CD4-positive, alpha-beta T cell treated with Interleukin-10 for 1 hour (primary cell): ENCODE measurements around the gene MCM5.
"Not testable (repeated sequence)": the region's sequence is repeated elsewhere in the genome, so short reads cannot be mapped to it uniquely, and the experiment has no call there.

Source experiments
- DNase-seq: peaks from one replicate; pipeline ENCODE4 v3.0.0-alpha.2; 2020

MCM5 gene

DNA sequence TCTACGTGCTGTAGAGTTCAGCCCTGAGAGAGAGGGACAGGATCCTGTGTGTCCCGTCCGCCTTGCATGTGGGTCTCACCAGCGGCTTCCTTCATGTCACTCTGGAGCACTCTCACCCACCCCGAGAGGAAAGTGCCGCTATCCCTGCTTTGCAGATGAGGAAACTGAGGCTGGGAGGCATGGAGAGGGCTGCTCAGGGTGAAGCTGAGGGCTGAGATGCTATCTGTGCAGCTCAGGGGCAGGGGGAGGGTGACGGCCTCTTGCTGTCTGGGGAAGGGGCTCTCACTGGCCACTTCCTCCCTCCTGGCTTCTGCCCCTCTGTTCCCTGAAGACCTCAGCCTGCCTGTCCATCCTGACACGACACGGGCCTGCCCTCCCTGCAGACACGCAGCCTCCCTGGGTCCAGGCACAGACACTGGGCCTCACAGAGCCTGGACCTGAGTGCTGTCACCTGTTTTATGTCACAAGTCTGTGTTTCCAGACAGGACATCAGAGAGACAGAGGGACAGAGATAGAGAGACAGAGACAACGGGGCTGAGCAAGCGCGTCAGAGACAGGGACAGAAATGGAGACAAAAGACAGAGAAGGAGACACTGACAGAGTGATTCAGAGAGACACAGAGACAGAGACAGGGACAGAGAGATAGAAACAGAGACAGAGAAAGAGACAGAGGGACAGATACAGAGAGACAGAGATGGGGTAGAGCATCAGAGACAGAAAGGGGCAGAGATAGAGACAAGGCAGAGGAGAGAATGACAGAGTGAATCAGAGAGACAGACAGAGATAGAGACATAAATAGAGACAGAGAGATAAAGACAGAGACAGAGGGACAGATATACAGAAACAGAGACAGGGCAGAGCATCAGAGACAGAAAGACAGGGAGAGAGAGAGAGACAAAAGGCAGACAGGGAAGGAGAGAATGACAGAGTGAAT lies 53.1 kb downstream of the MCM5 start:
- DNase-seq = no peak

DNA sequence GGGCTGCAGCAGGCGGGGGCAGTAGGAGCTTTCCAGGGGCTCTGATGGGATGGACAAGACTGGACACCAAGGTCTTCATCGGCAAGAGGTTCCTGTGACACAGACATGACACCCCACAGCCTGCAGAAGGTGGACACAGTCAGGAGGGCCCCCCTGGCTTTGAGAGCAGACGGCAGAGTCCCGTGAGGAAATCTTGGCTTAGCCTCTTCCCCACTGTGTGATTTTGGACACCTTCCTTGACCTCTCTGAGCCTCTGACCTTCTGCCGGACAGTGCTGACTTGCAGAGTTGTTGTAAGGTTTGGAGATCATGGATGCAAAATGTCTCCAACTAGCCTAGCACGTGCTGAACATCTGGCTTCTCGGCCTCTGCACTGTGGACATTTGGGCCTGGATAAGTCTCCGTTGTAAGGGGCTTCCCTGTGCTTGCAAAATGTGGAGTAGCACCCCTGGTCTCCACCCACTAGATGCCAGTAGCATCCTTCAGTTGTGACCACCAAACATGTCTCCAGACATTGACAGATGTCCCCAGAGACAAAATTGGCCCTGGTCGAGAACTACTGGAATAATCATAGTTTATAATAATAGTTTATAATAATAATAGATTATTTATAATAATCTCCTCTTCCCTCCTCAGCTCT lies 54.6 kb downstream of the MCM5 start:
- DNase-seq = no peak

DNA sequence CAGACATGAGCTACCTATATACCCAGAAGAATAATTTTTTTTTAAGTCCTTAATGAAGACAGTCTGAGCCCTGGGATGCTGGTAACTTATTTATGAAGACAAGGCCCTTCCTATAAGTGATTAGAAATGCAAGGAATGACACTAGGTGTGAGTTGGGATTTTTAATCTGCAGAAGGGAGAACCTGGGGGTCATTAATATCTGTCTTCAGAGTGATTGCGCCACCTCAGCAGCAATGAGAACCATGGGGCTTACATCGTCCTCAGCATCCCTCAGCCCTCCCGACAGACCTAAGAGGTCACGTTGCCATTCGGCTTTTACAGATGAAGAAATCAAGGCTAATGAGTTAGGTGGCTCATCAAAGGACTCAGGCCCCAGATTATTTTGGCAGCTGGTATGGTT lies 55.6 kb downstream of the MCM5 start:
- DNase-seq = no peak

DNA sequence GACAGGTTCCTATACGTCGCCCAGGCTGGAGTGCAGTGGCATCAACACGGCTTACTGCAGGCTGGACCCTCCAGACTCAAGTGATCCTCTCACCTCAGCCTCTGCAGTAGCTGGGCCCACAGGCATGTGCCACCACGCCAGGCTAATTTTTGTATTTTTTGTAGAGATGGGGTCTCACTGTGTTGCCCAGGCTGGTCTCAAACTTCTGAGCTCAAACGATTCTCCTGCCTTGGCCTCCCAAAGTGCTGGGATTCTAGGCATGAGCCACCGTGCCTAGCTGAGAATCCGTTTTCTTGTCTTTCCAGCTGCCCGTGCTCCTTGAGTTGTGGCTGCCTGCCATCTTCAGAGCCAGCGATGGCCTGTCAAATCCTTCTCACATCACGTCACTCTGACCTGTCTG lies 56.8 kb downstream of the MCM5 start:
- DNase-seq = no peak

DNA sequence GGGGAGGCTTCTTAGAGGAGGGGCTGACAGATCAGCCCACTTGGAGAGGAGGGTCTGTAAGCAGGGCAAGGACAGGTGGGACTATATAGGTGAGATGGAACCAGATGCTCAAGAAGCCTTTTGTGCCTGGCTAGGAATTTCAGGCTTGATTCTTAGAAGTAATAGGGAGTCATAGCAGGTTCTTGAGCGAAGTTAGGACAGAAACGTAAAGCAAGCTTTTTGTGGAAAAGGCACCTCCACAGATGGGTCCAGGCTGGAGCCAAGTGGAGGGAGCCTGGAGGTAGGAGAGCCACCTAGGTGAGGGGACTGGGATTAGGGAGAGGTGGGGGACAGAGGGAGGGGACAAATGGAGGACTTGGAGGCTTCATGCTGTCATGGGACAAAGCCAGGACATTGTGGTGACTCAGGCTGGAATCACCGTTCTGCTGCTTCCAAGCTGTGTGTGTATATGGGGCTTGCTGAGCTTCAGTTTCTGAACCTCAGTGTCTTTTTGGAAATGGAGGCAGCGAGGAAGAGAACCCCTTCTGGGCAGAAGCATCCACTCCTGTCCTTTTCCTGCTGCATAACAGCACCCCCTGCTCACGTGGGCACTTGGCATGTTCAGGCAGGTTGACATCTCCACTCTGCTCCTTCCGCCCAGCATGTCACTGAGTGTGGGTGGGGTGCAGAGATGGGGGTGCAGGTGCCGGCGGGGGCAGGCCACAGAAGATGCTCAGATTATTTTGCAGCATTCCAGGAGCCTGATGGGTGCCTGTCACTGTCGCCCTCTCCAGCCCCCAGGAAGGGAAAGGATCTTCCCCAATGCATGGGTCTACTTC lies 58.0 kb downstream of the MCM5 start:
- no peak for DNase-seq

DNA sequence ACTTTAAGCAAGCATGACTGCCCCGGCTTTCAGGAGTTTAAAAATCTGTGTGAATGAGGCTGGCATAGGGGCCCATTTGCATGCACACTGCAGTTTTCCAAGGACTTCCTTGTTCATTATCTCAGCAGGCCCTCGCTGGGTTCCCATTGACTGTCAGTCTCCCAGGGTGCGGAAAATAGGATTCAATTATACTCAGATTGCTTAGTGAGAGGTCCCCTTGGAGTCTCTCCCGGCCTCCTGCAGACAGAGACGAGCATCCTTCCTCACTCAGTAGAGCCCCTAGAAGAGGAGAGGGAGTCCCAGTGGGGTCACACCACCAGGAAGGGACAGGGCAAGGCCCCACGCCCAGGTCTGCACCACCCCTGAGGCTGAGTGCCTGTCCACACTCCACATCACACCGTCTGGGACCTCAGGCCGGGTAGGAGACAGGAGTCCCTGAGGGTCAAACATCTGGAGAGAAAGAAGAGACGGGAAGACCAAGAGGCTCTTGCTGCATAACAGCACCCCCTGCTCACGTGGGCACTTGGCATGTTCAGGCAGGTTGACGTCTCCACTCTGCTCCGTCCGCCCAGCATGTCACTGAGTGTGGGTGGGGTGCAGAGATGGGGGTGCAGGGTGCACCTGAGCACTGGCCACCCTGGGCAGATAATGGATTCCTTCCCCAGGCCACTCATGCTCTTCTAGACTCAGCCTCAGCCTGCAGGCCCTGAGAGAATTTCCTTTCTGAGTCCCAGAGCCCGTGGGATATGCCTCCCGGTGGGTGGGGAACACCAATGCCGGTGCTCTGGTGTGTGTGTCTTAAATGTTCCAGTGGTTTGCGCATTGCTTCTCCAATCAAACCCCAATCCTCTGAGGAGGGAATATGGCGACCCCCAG lies 58.8 kb downstream of the MCM5 start:
- no peak for DNase-seq

DNA sequence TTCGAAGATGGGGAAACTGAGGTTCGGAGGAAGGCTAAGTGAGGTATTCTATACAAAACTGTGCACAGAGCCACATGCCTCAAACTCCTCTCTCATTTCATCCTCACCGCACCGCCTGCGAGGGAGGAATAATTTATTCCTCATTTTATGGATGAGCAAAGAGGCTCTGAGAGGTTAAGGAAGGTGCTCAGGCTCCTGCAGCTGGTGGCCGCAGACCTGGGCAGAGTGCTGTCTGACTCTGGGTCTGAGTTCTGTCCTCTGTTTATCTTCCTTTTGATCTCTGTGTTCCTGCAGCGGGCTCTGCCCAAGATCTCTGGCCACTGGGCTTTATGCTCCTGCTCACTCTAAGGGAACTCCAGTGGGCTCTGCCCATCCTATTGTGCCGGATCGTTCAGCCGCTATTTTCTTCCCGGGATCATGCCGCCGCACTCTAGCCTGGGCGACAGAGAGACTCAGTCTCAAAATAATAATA lies 59.5 kb downstream of the MCM5 start:
- no peak for DNase-seq

DNA sequence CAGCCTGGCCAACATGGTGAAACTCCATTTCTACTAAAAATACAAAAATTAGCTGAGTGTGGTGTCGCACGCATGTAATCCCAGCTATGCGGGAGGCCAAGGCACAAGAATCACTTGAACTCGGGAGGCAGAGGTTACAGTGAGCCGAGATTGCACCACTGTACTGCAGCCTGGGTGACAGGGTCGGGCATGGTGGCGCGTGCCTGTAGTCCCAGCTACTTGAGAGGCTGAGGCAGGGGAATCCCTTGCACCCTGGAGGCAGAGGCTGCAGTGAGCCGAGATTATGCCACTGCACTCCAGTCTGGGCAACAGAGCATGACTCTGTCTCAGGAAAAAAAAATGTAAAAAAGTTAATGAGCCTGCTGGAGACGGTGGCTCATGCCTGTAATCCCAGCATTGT lies 60.0 kb downstream of the MCM5 start:
- DNase-seq = not testable (repeated sequence)

DNA sequence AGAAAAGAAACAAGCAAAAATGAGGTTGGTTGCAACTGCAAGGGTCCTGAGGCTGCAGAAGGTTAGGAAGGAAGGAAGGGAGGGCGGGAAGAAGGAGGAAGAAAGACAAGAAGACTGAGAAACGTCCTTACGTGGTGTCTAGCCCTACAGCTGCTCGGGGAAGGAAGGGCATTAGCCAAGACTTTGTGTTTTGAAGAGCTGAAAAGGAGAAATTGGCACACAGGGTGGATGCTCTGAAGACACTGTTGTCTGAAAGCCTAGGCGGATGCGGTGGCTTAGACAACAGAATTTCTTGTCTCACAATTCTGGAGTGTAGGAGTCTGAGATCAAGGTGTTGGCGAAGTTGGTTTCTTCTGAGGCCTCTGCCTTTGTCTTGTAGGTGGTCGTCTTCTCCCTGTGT lies 60.7 kb downstream of the MCM5 start:
- no peak for DNase-seq

DNA sequence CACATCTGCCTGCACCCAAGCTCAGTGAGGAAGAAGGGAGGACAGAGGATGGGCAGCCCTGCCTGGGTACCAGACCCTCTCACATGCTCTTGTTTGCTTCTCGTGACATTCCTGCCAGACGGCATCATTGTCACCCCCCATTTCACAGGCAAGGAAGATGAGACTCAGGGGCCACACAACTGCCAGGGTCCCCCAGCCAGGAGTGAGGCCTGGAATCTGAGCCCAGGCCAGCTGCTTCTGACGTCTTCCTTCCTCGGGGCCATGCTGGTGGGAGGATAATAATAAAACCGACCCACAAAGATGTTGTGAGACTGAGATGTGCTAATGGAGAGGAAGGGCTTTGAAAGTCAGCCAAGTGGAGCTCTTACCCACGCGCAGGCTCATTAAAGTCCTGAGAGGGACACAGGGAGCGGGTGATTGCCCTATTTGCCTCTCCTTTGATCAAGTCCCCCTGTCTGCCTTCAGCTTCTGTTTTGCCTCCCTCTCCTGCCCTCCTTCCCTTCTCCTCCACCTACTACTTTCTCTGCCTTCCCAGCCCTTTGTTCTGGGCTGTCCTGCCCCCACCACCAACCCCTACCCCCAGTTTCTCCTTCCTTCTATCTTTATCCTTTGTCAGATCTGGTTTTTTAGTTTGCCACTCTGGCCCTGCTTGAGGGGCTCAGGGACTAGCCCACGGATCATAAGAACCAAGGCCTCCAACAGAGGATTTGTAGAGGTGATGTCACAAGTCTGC lies 62.7 kb downstream of the MCM5 start:
- no peak for DNase-seq

DNA sequence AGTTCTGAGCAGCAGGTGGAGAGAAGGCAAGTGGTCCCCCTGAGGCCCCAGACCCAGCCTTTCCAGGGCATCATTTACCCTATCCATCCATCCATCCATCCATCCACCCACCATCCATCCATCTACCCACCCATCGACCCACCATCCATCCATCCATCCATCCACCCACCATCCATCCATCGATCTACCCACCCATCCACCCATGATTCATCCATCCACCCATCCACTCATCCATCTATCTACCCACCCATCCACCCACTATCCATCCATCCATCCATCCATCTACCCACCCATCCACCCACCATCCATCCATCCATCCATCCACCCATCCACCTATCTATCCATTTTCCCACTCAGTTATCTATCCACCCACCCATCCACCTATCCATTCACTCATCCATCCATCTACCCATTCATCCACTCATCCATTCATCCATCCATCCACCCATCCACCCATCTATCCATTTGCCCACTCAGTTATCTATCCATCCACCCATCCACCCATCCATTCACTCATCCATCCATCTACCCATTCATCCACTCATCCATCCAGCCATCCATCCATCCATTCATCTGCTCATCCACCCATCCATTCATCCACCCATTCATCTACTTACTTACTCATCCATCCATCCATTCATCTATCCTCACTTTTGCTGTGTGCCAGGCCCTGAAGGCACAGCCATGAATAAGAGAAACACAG lies 63.4 kb downstream of the MCM5 start:
- DNase-seq = no peak

DNA sequence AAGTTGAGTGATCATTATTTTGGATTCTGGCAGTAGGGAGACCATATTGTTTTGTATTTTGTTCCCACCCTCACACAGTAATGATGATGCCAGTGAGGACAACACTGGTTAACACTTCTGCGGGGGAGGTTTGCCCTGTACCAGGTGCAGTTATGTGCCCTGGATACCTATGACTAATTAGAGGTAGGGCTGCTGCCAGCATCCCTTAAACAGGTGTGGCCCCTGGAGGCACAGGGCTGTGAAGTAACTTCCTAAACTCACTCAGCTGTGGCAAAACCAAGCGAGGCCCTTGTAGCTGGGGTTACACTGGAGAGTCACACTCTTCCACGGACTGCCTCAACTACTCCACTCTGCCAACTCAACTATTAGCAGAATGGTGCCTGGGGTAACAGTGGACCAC lies 64.5 kb downstream of the MCM5 start:
- no peak for DNase-seq

DNA sequence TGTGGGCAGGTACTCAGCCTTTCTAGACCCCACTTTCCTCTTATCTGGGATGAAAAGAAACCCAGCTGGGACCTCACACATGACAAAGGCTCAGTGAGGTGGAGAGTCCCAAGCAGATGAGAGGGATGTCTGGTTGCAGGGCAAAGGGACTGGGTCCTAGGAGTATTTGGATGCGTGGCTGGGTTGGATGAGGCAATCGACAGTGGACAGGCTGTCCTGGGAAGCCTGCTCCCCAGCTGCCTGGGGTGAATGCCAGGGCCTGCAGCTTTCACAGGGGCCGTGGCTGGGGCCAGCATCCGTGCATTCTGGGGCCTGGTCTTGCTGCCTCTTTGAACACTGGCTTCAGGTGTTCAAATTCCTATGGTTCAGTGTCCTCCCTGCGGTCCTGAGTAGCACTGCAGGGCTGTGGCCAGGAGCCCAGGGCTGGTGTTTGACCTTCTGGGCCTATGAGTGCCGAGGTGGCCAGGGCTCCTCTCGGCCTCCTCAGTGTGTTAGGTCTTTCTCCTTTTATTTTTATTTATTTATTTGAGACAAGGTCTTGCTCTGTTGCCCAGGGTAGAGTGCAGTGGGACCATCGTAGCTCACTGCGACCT lies 65.3 kb downstream of the MCM5 start:
- no peak for DNase-seq

DNA sequence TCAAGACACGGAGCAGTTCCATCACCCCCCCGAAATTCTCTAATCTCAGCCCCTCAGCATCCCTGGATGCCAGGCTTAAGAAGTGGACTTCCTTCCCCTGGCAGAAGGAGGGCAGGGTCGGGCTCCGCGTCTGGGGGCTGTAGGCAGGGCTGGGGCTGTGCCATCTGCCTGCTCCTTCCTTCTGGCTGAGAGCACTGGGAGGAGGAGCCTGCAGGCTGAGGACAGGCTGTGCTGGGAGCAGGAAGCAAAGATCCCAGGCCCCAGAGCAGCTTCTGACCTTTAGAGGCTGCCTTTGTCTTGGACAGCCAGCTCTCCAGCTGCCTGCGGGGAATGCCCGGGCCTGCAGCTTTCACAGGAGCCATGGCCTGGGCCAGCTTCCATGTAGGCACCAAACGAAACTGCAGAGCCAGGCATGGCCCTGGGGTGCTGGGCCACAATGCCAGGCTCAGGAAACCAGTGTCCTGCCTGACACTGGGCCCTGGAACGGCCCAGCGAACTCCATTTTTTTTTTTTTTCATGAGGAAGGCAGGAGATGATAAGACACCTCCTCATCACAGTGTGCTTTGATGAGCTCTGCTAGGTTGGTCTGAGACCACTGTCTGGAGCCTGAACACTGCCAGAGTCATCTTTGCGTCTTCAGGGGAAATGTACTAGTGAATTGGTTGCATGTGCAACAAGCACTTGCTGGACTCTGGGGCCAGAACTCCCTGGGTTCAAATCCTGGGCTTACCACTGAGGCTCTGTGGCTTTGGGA lies 67.9 kb downstream of the MCM5 start:
- DNase-seq = no peak

DNA sequence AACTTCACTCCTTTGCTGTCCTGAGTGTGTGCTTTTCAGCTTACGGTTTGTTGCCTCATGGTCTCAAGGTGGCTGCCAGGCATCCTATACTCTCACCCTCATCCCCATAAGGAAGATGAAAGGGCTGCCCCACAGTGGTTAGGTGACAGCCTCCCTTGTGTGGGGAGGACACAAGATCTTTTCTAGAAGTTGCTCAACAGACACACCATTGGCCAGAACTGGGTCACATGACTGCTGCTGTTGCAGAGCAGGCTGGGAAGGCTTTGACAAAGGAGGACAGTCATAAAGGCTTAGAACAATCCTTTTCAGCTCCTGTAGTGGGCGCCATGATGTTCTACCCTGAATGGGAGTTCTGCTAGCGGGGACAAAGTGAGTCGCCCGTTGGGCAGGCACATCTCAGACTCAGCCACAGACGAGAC lies 71.0 kb downstream of the MCM5 start:
- DNase-seq = no peak

DNA sequence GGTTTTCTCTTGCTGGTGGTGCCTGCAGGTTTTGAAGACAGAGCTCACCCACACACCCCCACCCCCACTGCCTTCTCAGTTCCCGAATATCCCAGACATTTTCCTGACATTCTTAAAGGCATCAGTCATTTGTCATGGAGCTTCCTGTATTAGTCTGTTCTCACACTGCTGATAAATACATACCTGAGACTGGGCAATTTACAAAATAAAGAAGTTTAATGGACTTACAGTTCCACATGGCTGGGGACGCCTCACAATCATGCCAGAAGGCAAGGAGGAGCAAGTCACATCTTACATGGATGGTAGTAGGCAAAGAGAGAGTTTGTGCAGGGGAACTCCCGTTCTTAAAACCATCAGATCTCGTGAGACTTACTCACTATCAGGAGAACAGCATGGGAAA lies 71.6 kb downstream of the MCM5 start:
- DNase-seq = not testable (repeated sequence)

DNA sequence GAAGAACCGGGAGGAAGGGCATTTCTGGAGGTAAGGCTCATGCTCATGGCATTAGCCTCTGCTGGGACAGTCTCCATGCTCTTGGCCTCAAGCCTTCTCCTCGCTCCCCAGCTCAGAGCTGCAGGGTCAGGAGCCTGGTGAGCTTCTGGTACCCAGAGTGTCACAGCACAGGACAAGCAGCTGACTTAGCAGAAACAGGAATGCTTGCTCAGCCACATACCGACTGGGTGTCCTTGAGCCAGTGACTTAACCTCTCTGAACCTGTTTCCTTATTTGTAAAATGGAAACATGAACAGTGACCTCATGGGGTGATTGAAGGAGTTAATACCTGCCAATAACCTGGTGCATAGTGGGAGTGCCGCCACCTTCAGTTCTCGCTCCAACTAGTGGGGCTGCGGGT lies 72.5 kb downstream of the MCM5 start:
- no peak for DNase-seq

DNA sequence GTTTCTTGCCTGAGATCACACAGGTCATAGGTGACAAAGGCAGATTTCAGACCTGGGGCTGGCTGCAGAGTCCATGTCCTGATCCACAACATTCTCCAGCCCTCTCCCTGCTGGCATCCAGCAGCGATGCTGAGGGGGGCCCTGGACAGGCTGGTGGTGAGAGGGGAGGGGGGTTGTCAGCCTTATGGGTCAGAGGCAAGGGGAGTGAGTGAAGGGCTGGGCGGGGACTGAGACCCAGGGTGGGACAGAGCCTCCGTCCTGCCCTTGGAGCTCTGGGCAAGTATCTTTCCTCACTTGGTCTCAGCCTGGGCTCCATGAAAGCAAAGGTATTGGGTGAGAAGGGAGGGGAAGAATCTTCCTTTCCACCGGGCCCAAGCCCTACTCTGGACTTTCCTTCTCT lies 74.0 kb downstream of the MCM5 start:
- no peak for DNase-seq
